ENCODE data around the gene USP17L10. TPM values are rescaled to one million over a fixed set of nuclear protein-coding genes. Genes with fewer than 3 reads are reported as not detected.
"Not testable (repeated sequence)": the region's sequence is repeated elsewhere in the genome, so short reads cannot be mapped to it uniquely, and the experiment has no call there.

The USP17L10 gene, protein sequence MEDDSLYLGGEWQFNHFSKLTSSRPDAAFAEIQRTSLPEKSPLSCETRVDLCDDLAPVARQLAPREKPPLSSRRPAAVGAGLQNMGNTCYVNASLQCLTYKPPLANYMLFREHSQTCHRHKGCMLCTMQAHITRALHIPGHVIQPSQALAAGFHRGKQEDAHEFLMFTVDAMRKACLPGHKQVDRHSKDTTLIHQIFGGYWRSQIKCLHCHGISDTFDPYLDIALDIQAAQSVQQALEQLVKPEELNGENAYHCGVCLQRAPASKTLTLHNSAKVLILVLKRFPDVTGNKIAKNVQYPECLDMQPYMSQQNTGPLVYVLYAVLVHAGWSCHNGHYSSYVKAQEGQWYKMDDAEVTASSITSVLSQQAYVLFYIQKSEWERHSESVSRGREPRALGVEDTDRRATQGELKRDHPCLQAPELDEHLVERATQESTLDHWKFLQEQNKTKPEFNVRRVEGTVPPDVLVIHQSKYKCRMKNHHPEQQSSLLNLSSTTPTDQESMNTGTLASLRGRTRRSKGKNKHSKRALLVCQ
- total RNA-seq (2022) (not detected in 2 replicates), Bru-seq, nascent RNA (not detected), BruChase-seq, experiment 1, labeled RNA remaining after a 6-hour chase (not detected), BruChase-seq, experiment 2, labeled RNA remaining after a 2-hour chase (not detected)
- long read RNA-seq: 0 reads

DNA sequence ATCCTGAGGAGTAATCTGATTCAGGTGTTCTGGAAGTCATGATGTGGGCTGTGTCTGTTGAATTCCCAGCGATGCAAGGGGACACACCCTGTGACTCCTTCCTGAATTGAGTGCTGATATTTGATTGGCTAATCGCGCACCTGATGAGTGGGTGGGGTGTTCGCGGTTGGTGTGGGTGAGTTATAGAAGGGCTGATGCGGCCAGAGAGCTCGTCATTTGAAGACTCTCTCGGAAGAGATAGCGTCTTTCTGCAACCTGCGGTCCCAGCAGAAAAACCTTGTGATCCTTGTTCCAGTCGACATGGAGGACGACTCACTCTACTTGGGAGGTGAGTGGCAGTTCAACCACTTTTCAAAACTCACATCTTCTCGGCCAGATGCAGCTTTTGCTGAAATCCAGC is at the start of gene USP17L10:
USP17L10 (plus strand) TSS at position 301 of the 400 bp plus-strand sequence; CDS start at position 301, 0 bp downstream.
- intact Hi-C loops (cut with micrococcal nuclease; ENCODE audit: unreplicated experiment); BruUV-seq (replicated peaks): not testable (repeated sequence)

DNA sequence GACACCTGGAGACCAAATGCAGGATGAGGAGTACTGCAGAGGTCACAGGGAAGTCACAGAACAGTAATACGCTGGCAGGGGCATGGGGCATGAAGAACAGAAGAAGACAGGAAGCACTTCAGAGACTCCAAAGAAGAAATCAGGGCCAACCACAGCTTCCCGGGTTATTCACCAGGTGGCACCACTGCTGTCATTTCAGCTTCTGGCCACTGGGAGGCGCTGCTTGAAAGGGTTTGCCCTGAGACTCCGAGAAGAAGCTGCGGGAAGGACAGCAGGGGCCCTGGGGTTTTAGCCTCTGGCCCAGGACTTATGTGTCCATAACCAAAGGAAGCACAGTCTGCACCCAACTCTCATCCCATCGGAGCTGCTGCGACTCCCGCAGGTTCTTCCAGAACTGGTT is 44.5 kb upstream of the USP17L10 start:
- H3K4me1 Mint-ChIP-seq (ENCODE audit: low read depth, unreplicated experiment); CTCF ChIA-PET; intact Hi-C loops (cut with micrococcal nuclease; ENCODE audit: unreplicated experiment); H3K36me3 Mint-ChIP-seq (ENCODE audit: insufficient read depth, unreplicated experiment); H3K4me3 Mint-ChIP-seq (ENCODE audit: low read depth, unreplicated experiment); H3K27me3 Mint-ChIP-seq (ENCODE audit: unreplicated experiment); DNase-seq; H3K27ac Mint-ChIP-seq (ENCODE audit: unreplicated experiment); BruUV-seq (replicated peaks); H3K9me3 Mint-ChIP-seq (ENCODE audit: low read depth, unreplicated experiment): not testable (repeated sequence)

More for the DNA sequence above, at the start of gene USP17L10:
- H3K4me3 Mint-ChIP-seq (ENCODE audit: low read depth, unreplicated experiment); H3K9me3 Mint-ChIP-seq (ENCODE audit: low read depth, unreplicated experiment); H3K27me3 Mint-ChIP-seq (ENCODE audit: unreplicated experiment); H3K36me3 Mint-ChIP-seq (ENCODE audit: insufficient read depth, unreplicated experiment); H3K27ac Mint-ChIP-seq (ENCODE audit: unreplicated experiment); CTCF ChIA-PET; DNase-seq; H3K4me1 Mint-ChIP-seq (ENCODE audit: low read depth, unreplicated experiment): not testable (repeated sequence)

DNA sequence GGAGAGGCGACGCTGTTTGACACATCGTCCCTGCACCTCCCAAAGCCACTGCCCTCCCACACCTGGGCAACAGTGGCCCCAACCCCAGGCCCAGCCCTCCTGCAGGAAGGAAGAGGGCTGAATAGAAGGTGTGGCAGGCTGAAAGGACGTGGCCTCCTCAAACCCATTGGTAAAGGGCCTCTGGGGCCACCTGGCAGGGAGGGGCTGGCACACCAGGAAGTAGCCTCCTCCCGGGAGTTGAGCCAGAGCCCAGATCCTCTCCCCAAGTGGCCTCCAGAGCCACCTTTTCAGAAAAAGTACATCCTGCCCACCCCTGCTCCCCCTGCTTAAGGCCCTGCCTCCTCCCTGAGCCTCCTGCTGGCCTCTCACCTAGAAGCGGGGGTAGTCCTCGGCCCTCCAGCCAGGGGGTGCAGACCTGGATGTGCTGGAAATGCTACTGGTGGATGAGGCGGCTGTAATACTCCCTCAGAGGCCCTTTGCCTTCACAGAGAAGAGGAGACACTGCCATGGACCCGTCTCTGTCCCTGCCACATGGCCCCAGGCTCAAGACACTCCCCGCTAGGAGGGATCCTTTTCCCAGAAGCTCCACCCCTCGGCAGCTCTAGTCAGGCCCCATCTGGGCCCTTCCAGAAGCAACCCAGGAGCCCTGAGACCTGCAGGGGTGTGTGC is 40.5 kb upstream of the USP17L10 start, which contains the start of gene FAM90A26:
FAM90A26 (plus strand) TSS at position 619 of the 669 bp plus-strand sequence. CDS start 2,764 bp downstream, outside the sequence.
- H3K27me3 Mint-ChIP-seq (ENCODE audit: unreplicated experiment); CTCF ChIA-PET; H3K36me3 Mint-ChIP-seq (ENCODE audit: insufficient read depth, unreplicated experiment); H3K4me3 Mint-ChIP-seq (ENCODE audit: low read depth, unreplicated experiment); H3K27ac Mint-ChIP-seq (ENCODE audit: unreplicated experiment); H3K4me1 Mint-ChIP-seq (ENCODE audit: low read depth, unreplicated experiment); BruUV-seq (replicated peaks); intact Hi-C loops (cut with micrococcal nuclease; ENCODE audit: unreplicated experiment); H3K9me3 Mint-ChIP-seq (ENCODE audit: low read depth, unreplicated experiment): not testable (repeated sequence)
- peak; percentile 16 for DNase-seq

DNA sequence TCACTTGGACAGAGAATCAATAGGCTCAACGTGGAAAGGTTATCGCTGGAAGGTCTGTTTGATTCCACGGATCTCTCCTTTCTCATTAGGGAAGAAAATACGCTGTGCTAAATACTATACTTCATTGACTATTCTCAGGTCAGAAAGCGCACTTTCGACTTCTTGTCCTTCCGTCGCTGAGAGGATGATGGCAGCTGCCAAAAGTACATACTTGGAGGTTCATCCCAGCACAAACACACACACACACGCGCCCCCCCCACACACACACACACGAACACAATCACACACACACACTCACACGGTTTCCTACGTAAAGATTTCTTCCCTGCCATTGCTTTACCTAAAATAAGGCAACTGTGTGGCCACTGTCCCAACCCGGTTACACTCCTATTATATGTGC is 4.2 kb downstream of the USP17L10 start:
- intact Hi-C loops (cut with micrococcal nuclease; ENCODE audit: unreplicated experiment); DNase-seq; BruUV-seq (replicated peaks); H3K27me3 Mint-ChIP-seq (ENCODE audit: unreplicated experiment); H3K4me1 Mint-ChIP-seq (ENCODE audit: low read depth, unreplicated experiment); H3K36me3 Mint-ChIP-seq (ENCODE audit: insufficient read depth, unreplicated experiment); CTCF ChIA-PET; H3K4me3 Mint-ChIP-seq (ENCODE audit: low read depth, unreplicated experiment); H3K27ac Mint-ChIP-seq (ENCODE audit: unreplicated experiment); H3K9me3 Mint-ChIP-seq (ENCODE audit: low read depth, unreplicated experiment): not testable (repeated sequence)

DNA sequence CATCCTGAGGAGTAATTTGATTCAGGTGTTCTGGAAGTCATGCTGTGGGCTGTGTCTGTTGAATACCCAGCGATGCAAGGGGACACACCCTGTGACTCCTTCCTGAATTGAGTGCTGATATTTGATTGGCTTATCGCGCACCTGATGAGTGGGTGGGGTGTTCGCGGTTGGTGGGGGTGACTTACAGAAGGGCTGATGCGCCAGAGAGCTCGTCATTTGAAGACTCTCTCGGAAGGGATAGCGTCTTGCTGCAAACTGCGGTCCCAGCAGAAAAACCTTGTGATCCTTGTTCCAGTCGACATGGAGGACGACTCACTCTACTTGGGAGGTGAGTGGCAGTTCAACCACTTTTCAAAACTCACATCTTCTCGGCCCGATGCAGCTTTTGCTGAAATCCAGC is 4.6 kb downstream of the USP17L10 start, which contains the start of gene USP17L11:
USP17L11 (plus strand) TSS at position 301 of the 400 bp plus-strand sequence; CDS start at position 301, 0 bp downstream.
- H3K27me3 Mint-ChIP-seq (ENCODE audit: unreplicated experiment); CTCF ChIA-PET; H3K36me3 Mint-ChIP-seq (ENCODE audit: insufficient read depth, unreplicated experiment); DNase-seq; H3K4me1 Mint-ChIP-seq (ENCODE audit: low read depth, unreplicated experiment); BruUV-seq (replicated peaks); H3K27ac Mint-ChIP-seq (ENCODE audit: unreplicated experiment); H3K4me3 Mint-ChIP-seq (ENCODE audit: low read depth, unreplicated experiment); H3K9me3 Mint-ChIP-seq (ENCODE audit: low read depth, unreplicated experiment); intact Hi-C loops (cut with micrococcal nuclease; ENCODE audit: unreplicated experiment): not testable (repeated sequence)

DNA sequence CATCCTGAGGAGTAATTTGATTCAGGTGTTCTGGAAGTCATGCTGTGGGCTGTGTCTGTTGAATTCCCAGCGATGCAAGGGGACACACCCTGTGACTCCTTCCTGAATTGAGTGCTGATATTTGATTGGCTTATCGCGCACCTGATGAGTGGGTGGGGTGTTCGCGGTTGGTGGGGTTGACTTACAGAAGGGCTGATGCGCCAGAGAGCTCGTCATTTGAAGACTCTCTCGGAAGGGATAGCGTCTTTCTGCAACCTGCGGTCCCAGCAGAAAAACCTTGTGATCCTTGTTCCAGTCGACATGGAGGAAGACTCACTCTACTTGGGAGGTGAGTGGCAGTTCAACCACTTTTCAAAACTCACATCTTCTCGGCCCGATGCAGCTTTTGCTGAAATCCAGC is 9.4 kb downstream of the USP17L10 start, which contains the start of gene USP17L12:
USP17L12 (plus strand) TSS at position 301 of the 400 bp plus-strand sequence; CDS start at position 301, 0 bp downstream.
- BruUV-seq (replicated peaks); H3K4me3 Mint-ChIP-seq (ENCODE audit: low read depth, unreplicated experiment); intact Hi-C loops (cut with micrococcal nuclease; ENCODE audit: unreplicated experiment); H3K27ac Mint-ChIP-seq (ENCODE audit: unreplicated experiment); H3K27me3 Mint-ChIP-seq (ENCODE audit: unreplicated experiment); CTCF ChIA-PET; H3K4me1 Mint-ChIP-seq (ENCODE audit: low read depth, unreplicated experiment); H3K36me3 Mint-ChIP-seq (ENCODE audit: insufficient read depth, unreplicated experiment); H3K9me3 Mint-ChIP-seq (ENCODE audit: low read depth, unreplicated experiment); DNase-seq: not testable (repeated sequence)

DNA sequence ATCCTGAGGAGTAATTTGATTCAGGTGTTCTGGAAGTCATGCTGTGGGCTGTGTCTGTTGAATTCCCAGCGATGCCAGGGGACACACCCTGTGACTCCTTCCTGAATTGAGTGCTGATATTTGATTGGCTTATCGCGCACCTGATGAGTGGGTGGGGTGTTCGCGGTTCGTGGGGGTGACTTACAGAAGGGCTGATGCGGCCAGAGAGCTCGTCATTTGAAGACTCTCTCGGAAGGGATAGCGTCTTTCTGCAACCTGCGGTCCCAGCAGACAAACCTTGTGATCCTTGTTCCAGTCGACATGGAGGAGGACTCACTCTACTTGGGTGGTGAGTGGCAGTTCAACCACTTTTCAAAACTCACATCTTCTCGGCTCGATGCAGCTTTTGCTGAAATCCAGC is 14.1 kb downstream of the USP17L10 start, which contains the start of gene USP17L13:
USP17L13 (plus strand) TSS at position 301 of the 400 bp plus-strand sequence; CDS start at position 301, 0 bp downstream.
- CTCF ChIA-PET; H3K27me3 Mint-ChIP-seq (ENCODE audit: unreplicated experiment); H3K9me3 Mint-ChIP-seq (ENCODE audit: low read depth, unreplicated experiment); H3K36me3 Mint-ChIP-seq (ENCODE audit: insufficient read depth, unreplicated experiment); DNase-seq; H3K4me3 Mint-ChIP-seq (ENCODE audit: low read depth, unreplicated experiment); intact Hi-C loops (cut with micrococcal nuclease; ENCODE audit: unreplicated experiment); H3K27ac Mint-ChIP-seq (ENCODE audit: unreplicated experiment); BruUV-seq (replicated peaks); H3K4me1 Mint-ChIP-seq (ENCODE audit: low read depth, unreplicated experiment): not testable (repeated sequence)

DNA sequence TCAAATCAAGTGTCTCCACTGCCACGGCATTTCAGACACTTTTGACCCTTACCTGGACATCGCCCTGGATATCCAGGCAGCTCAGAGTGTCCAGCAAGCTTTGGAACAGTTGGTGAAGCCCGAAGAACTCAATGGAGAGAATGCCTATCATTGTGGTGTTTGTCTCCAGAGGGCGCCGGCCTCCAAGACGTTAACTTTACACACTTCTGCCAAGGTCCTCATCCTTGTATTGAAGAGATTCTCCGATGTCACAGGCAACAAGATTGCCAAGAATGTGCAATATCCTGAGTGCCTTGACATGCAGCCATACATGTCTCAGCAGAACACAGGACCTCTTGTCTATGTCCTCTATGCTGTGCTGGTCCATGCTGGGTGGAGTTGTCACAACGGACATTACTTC is 19.8 kb downstream of the USP17L10 start:
- H3K4me1 Mint-ChIP-seq (ENCODE audit: low read depth, unreplicated experiment); H3K27ac Mint-ChIP-seq (ENCODE audit: unreplicated experiment); DNase-seq; BruUV-seq (replicated peaks); intact Hi-C loops (cut with micrococcal nuclease; ENCODE audit: unreplicated experiment); H3K4me3 Mint-ChIP-seq (ENCODE audit: low read depth, unreplicated experiment); H3K27me3 Mint-ChIP-seq (ENCODE audit: unreplicated experiment); H3K9me3 Mint-ChIP-seq (ENCODE audit: low read depth, unreplicated experiment); CTCF ChIA-PET; H3K36me3 Mint-ChIP-seq (ENCODE audit: insufficient read depth, unreplicated experiment): not testable (repeated sequence)

DNA sequence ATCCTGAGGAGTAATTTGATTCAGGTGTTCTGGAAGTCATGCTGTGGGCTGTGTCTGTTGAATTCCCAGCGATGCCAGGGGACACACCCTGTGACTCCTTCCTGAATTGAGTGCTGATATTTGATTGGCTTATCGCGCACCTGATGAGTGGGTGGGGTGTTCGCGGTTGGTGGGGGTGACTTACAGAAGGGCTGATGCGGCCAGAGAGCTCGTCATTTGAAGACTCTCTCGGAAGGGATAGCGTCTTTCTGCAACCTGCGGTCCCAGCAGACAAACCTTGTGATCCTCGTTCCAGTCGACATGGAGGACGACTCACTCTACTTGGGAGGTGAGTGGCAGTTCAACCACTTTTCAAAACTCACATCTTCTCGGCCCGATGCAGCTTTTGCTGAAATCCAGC is 23.6 kb downstream of the USP17L10 start, which contains the start of gene USP17L15:
USP17L15 (plus strand) TSS at position 301 of the 400 bp plus-strand sequence; CDS start at position 301, 0 bp downstream.
- H3K4me1 Mint-ChIP-seq (ENCODE audit: low read depth, unreplicated experiment); H3K27ac Mint-ChIP-seq (ENCODE audit: unreplicated experiment); BruUV-seq (replicated peaks); CTCF ChIA-PET; H3K4me3 Mint-ChIP-seq (ENCODE audit: low read depth, unreplicated experiment); H3K9me3 Mint-ChIP-seq (ENCODE audit: low read depth, unreplicated experiment); DNase-seq; H3K36me3 Mint-ChIP-seq (ENCODE audit: insufficient read depth, unreplicated experiment); H3K27me3 Mint-ChIP-seq (ENCODE audit: unreplicated experiment); intact Hi-C loops (cut with micrococcal nuclease; ENCODE audit: unreplicated experiment): not testable (repeated sequence)
